Right atrium auricular region (tissue), 2 donors: ENCODE measurements around the gene NDUFA8. TPM values are rescaled to one million over a fixed set of nuclear protein-coding genes. Genes with fewer than 3 reads are reported as not detected.
A peak's percentile ranks its signal among the peaks of the same experiment; 100 is the strongest.

Source experiments
- DNase-seq: peaks from one replicate; pipeline ENCODE4 v3.0.0-alpha.2; 2019; ENCODE audit warnings: low spot score
- H3K27ac ChIP-seq, 2 donors: fragments of 200-600 bp; sonication (generic); 1 replicate in 1 of 2; 2 replicates in 1 of 2; pipeline ENCODE4 v1.5.1; 2016 to 2019
- H3K27me3 ChIP-seq, 2 donors: fragments of 200-600 bp; sonication (generic); one replicate each; pipeline versions ENCODE4 v1.5.1 to v1.6.0; 2017 to 2019
- H3K36me3 ChIP-seq: fragments of 200-600 bp; sonication (generic); one replicate; pipeline ENCODE4 v1.5.1; 2016
- H3K4me1 ChIP-seq, 2 donors: fragments of 200-600 bp; sonication (generic); one replicate each; pipeline versions ENCODE4 v1.5.1 to v1.6.0; 2017 to 2019
- H3K4me3 ChIP-seq, 2 donors: fragments of 200-600 bp; sonication (generic); 1 replicate in 1 of 2; 2 replicates in 1 of 2; pipeline ENCODE4 v1.5.1; 2017 to 2019; ENCODE audit warnings: mild to moderate bottlenecking in 1 of 2, moderate library complexity in 1 of 2
- H3K9me3 ChIP-seq, 2 donors: fragments of 200-600 bp; sonication (generic); one replicate each; pipeline ENCODE4 v1.5.1; 2019
- total RNA-seq, 2 donors: library from RNA; depleted of rRNA; stranded (reverse); fragments of >200 nt; gene quantifications; one replicate each; pipeline ENCODE4 v1.1.0, GENCODE V29; 2016
- TF ChIP-seq, protein P1 (sequence below), 2 donors: fragments of 200-600 bp; sonication (generic); IDR thresholded peaks; one replicate each; pipeline ENCODE4 v1.5.1; 2019; ENCODE audit warnings: antibody characterized with exemption in 2 of 2

NDUFA8 gene
- total RNA-seq, 2 donors from 2014 or later: 169 to 236 TPM

GRCh38 chr9:122172131-122172530 lies 12.6 kb upstream of the NDUFA8 start:
- TF ChIP-seq, protein P1, sequence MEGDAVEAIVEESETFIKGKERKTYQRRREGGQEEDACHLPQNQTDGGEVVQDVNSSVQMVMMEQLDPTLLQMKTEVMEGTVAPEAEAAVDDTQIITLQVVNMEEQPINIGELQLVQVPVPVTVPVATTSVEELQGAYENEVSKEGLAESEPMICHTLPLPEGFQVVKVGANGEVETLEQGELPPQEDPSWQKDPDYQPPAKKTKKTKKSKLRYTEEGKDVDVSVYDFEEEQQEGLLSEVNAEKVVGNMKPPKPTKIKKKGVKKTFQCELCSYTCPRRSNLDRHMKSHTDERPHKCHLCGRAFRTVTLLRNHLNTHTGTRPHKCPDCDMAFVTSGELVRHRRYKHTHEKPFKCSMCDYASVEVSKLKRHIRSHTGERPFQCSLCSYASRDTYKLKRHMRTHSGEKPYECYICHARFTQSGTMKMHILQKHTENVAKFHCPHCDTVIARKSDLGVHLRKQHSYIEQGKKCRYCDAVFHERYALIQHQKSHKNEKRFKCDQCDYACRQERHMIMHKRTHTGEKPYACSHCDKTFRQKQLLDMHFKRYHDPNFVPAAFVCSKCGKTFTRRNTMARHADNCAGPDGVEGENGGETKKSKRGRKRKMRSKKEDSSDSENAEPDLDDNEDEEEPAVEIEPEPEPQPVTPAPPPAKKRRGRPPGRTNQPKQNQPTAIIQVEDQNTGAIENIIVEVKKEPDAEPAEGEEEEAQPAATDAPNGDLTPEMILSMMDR (IDR thresholded peaks at IDR 0.05): no peak
- H3K27me3 ChIP-seq: no peaks in the 10 kb centered on the region

DNA sequence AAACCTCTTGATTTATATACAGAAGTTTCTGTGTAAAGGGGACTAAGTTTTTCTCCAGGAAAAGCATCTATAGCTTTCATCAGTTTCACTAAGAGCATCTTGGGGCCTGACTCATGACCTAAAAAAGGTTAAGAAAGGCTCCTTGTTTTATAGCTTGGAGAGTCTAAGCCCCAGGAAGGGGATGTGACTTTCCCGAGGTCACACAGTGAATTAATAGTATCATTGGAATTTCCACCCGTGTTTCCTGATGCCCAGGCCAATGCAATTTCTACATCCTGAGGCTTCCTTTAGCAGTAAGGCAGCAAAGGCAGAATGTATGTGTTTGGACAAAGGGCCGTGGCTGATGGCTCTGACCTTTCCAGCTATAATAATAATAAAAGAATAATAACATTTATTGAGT lies 8.8 kb upstream of the NDUFA8 start:
- no peaks in the 10 kb centered on the region for H3K4me1 ChIP-seq
- no peak overlapping the region for H3K27ac ChIP-seq

More at GRCh38 chr9:122172131-122172530, 12.6 kb upstream of the NDUFA8 start:
- Histone ChIP-seq H3K4me3 (no peak overlapping the region), H3K36me3 (no peaks in the 10 kb centered on the region), H3K4me1 (no peaks in the 10 kb centered on the region), H3K9me3 (no peaks in the 10 kb centered on the region), H3K27ac (no peak overlapping the region)
- DNase-seq: no peak

GRCh38 chr9:122164286-122164685 lies 4.7 kb upstream of the NDUFA8 start:
- H3K27ac ChIP-seq: no peak overlapping the region
- no peak for DNase-seq
- peaks cover 0 to 5% of the 10 kb centered on the region in 2 donors for H3K4me1 ChIP-seq
- TF ChIP-seq, protein P1 (IDR thresholded peaks at IDR 0.05): no peak
- no peak overlapping the region for H3K4me3 ChIP-seq
- no peaks in the 10 kb centered on the region for H3K27me3 ChIP-seq
- no peaks in the 10 kb centered on the region for H3K36me3 ChIP-seq
- peaks cover 0 to 11% of the 10 kb centered on the region in 2 donors for H3K9me3 ChIP-seq

More for the DNA sequence above, 8.8 kb upstream of the NDUFA8 start:
- Histone ChIP-seq H3K36me3 (no peaks in the 10 kb centered on the region), H3K4me3 (no peak overlapping the region), H3K27me3 (no peaks in the 10 kb centered on the region), H3K9me3 (no peaks in the 10 kb centered on the region)
- TF ChIP-seq, protein P1 (IDR thresholded peaks at IDR 0.05): no peak
- DNase-seq: no peak

DNA sequence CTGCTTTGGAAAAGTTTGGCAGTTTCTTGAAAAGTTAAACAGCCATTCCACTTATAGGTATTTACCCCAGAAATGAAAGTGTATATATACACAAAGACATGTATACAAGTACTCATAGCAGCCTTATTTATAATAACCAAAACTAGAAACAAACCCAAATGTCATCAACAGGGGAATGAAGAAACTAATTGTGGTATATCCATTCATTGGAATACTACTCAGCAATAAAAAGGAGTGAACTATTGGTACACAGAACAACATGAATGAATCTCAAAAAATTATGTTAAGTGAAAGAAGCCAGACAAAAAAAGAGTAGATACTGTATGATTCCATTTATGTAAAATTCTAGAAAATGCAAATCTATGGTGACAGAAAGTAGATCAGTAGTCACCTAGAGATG lies 2.8 kb upstream of the NDUFA8 start:
- peaks cover 0 to 21% of the 10 kb centered on the region in 2 donors for H3K4me1 ChIP-seq
- TF ChIP-seq, protein P1 (IDR thresholded peaks at IDR 0.05): no peak
- H3K27me3 ChIP-seq: no peaks in the 10 kb centered on the region
- no peak overlapping the region for H3K4me3 ChIP-seq
- peaks cover 0 to 11% of the 10 kb centered on the region in 2 donors for H3K9me3 ChIP-seq
- H3K27ac ChIP-seq: no peak overlapping the region
- H3K36me3 ChIP-seq: no peaks in the 10 kb centered on the region
- no peak for DNase-seq

DNA sequence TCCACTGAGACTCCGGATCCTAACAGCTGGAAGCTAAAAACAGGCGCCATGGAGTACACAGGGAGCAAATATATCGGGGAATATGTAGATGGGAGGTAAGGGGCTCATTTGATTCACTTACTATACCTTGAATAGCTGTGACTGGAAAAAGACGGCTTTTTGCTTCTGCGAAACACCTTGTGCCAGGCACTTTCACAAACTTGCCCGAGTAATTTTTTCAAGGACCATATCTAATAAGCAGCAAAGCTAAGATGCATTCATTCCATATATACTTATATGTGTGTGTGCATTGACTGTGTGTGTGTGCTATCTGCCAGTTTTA lies 307 bp upstream of the NDUFA8 start:
- peak overlapping the region; percentile 90 to 95 for H3K4me3 ChIP-seq
- TF ChIP-seq, protein P1 (IDR thresholded peaks at IDR 0.05): no peak
- DNase-seq: no peak
- no peaks in the 10 kb centered on the region for H3K36me3 ChIP-seq
- no peak overlapping the region for H3K27ac ChIP-seq
- H3K9me3 ChIP-seq: peaks cover 0 to 11% of the 10 kb centered on the region in 2 donors
- H3K27me3 ChIP-seq: no peaks in the 10 kb centered on the region
- peaks cover 0 to 37% of the 10 kb centered on the region in 2 donors for H3K4me1 ChIP-seq

DNA sequence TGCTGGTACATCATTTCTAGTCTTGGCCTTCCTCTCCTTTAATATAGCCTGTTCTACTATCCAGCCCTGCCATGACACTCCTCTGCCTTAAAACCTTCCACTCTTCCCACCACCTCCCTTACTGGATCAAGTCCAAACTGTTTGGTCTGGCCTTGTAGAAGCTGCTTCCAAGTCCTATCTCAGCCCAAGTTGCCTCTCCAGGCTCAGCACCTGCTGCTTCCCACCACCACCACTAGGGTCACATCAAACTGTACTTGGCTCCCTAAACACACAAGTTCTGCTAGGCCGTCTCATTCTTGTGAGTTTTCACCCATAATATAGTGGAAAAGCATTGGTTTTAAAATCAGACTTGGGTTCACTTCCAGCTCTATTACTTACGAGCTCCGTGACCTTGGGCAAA lies 1.4 kb downstream of the NDUFA8 start:
- H3K9me3 ChIP-seq: peaks cover 0 to 11% of the 10 kb centered on the region in 2 donors
- peaks cover 0 to 37% of the 10 kb centered on the region in 2 donors for H3K4me1 ChIP-seq
- no peaks in the 10 kb centered on the region for H3K27me3 ChIP-seq
- TF ChIP-seq, protein P1 (IDR thresholded peaks at IDR 0.05): peak; percentile 29 to 57
- H3K36me3 ChIP-seq: no peaks in the 10 kb centered on the region
- peak overlapping the region in 1 of 2 donors; percentile 94 for H3K27ac ChIP-seq
- peak overlapping the region; percentile 90 to 95 for H3K4me3 ChIP-seq
- no peak for DNase-seq
